ENCODE data around the gene ATPAF2.

Gene ATPAF2

DNA sequence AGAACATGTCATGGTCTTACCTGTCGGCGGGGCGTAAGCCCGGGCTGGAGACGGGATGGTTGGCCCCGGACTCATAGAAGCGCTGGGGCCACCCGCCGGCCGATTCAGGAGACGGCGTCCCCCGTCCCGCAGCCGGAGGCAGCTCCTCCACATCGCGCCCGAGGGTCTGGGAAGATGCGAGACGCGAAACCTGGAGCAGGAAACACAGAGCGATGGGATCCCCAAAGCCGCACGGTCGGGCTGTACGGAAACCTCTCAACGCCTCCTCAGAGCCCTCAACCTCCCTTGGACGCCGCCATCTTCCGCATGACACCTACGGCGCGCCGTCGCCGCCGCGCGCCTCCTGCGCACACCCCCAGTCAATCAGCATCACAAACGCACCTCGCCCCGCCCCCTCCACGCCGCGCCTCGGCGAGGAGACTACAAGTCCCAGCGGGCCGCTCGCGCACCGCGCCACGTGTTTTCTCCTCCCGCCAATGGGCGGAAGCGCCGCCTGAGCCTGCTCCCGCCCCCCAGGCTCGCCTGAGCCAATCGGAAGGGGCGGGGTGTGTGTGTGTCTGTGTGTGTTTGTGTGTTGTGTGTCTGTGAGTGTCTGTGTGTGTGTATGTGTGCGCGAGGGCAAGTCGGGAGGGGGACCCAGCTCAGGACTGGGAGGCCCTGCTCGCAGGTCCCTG, at the start of gene ATPAF2, which contains the start of gene GID4:
Gene ATPAF2 (minus strand): TSS at position 308 of the 674 bp plus-strand sequence. CDS start 155 bp downstream, at position 153.
Gene GID4 (plus strand): TSS at position 548 of the 674 bp plus-strand sequence. CDS start 57 bp downstream, at position 605.
- peak; percentile 99 for DNase-seq (ENCODE audit: low read depth in 2 of 2)

DNA sequence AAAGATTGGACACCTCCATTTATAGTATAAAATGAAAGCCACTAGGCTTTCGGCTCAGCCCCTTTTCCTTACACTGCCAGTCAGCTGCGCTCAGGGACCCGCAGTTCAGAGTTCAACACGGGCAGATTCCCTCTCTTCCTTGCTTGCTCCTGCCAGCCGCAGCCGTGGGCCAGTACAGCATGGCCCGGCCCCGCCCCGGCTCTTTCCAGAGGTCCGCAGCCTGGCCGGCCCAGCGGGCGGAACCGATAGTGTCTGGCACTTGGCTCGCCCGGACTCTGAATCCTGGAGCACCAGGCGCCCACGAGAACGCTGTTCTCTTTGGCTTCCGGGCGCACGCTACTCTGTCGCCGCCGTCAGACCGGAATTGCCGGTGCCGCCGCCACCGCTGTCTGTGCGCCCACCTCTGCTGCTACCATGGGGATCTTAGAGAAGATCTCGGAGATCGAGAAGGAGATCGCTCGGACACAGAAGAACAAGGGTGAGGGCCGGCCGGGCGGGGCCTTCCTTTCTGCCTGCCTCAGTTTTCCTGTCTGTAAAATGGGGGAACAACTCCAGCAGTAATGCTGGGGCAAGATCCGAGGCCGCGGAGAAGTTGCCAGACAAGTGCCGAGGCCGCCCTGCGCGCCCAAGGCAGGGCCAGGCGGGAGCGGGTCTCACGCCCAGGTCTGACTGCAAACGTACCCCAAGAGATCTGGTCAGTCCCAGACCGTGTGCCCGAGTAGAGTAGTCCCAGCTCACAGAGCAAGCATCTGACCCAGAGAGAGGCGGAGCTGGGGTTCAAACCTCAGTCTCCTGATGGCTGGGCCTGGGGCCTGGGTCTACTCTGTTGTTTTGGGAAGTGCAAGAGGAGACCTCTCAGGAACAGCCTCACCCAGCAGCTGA, 48.9 kb upstream of the ATPAF2 start, which contains the start of gene DRG2:
Gene DRG2 (plus strand): TSS at position 339 of the 882 bp plus-strand sequence. CDS start 76 bp downstream, at position 415.
- peak; percentile 70 to 75 for DNase-seq (ENCODE audit: low read depth in 2 of 2)

DNA sequence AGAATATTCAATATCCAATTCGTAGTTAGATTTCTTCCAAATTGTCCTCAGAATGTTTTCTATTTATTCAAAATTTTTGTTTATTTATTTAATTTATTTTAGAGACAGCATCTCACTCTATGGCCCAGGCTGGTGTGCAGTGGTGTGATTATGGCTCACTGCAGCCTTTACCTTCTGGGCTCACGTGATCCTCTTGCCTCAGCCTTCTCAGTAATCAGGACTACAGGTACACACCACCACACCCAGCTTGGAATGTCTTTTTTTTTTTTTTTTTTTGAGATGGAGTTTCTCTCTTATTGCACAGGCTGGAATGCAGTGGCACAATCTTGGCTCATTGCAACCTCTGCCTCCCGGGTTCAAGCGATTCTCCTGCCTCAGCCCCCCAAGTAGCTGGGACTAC, 45.3 kb upstream of the ATPAF2 start:
- DNase-seq (ENCODE audit: low read depth in 2 of 2), result no peak

DNA sequence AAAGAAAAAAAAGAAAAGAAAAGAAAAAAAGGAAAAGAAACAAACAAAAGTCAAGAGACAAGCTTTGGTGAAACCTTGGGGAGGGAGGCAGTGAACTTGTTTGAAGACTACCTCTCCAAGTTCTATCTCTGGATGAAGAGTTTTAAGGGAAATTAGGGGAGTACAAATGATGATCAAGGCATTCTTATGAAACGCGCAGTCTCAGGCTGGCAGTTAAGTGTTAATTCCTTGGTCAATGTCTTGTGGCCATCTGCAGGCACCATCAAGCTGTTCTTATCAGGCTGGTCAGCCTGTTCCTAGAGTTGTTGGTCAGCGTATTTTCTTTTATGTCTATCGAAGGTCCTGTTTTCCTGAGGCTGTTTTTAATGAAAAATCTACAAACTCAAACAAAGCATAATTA, 40.6 kb upstream of the ATPAF2 start:
- DNase-seq (ENCODE audit: low read depth in 2 of 2), result no peak

DNA sequence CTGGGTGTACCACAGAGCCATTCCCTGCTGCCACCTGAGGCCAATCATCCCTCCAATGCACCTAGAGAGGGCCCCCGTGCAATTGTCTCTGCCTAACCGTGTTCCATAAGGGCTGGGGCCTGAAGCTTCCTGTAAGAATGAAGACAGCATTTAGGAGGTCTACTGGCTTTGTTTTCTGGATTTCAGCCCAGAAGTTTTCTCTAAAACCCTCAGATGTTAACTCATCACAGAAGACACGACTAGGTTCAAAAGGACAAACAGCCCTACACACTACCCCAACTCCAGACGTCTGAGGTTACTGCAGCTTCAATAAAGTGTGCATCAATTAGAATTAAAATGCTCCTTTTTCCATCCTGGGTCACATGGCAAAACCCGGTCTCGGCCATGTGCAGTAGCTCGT, 38.0 kb upstream of the ATPAF2 start:
- no peak for DNase-seq (ENCODE audit: low read depth in 2 of 2)

DNA sequence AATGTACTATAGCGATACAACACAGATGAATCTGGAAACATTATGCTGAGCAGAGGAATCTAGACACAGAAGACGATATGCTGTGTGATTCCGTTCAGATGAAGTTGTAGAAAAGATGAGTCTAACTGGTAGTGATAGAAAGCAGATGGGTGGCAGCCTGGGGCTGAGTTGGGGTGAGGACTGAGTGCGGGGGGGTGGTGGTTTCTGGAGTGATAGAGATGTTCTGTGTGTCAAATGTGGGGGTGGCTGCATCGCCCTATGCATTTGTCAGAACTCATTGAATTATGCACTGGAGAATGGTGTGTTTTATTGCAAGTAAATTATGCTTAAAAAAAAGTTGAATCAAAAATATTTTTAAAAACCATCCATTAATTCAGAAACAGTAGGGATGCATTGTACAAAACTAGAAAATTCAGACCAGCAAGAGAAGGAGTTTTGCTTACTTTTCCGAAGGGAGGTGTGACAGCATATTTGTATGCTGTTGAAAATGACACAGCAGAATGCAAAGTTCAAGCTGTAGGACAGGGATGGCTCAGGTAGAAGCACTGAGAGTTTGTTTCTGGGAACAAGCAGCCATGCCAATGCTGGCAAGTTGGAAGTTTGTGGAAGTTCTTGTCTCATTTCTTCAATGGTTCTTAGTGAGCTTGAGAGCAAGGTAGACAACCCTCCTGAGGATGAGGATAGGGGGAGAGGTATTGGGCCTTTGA, 35.8 kb upstream of the ATPAF2 start:
- no peak for DNase-seq (ENCODE audit: low read depth in 2 of 2)

DNA sequence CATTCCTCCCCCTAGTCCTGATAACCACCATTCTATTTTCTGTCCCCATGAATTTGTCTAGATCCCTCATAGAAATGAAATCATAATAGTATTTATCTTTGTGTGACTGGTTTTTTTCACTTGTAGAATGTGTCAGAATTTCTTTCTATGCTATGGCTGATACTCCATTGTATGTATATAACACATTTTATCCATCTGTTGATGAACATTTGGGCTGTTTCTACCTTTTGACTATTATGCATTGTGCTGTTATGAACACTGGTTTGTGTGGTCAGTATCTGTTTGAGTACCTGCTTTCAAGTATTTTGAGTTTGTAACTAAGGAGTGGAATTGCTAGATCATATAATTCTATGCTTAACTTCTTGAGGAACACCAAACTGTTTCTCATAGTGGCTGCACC, 32.8 kb upstream of the ATPAF2 start:
- DNase-seq (ENCODE audit: low read depth in 2 of 2), result no peak

DNA sequence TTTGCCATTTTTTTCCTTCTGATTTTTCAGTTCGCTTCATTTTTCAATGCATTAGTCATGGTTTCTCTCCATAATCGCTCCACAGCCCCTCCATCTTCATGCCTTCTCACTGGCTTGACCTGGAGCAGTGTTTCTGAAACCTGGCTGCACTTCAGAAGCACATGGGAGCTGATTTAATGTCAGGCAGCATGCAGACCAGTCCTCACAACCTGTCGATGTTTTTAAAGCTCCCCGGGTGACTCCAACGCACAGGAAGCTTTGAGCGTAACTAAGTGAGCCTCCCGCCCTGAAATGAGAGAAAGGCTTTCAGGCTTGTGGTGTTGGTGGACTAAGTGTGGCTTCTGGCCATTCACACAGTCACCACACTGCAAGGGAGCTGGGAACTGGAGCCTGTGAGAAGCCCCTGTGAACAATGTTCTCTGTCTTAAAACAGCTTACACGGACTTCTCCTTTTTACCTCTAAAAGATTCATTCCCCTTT, 31.9 kb upstream of the ATPAF2 start:
- no peak for DNase-seq (ENCODE audit: low read depth in 2 of 2)

DNA sequence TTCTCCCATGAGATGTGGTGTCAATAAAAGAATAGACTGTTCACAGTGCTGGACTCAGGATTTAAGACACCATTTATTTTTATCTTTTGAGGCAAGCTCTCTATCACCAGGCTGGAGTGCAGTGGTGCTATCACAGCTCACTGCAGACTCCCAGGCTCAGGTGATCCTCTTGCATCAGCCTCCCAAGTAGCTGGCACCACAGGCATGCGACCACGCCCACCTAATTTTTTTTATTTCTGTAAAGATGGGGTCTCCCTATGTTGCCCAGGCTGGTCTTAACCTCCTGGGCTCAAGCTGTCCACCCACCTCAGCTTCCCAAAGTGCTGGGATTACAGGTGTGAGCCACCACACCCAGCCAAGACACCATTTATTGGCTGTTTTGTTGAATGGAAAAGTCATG, 30.1 kb upstream of the ATPAF2 start:
- DNase-seq (ENCODE audit: low read depth in 2 of 2), result no peak

DNA sequence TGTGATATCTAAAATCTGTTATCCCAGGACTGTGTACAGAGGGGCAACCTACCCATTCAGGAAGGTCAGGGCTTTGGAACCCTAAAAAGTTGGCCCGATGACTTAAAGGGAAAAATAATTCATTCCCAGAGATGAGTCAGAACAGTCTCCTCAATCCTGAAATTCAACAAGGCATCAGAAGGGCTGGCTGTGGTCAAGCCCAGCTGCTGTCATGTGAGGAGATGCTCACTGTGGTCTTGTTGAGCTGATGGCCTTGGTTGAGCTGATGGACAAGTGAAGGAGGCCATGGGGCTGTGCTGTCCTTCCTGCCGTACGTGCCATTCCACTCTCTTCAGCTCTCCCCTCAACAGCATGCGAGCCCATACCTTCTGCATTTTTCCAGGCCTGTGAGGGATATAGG, 27.9 kb upstream of the ATPAF2 start:
- no peak for DNase-seq (ENCODE audit: low read depth in 2 of 2)

DNA sequence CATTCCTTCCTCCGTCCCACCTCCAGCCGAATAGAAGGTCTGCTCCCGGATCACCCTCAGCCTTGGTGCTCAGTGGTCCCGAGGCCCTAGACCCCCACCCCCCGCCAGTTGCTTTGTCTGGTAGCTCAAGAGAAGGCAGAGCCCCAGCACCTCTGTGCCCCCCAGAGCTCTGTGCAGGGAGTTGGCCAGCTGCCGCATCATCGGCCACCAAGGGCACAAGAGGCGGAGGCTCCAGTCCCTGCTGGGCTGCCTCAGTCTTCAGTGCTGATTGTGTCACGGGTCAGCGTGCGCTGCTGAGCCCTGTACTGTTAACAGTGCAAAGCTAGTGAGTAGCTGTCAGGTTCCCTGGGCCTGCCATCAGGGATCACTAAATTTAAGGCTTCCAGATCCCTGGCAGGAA, 26.6 kb upstream of the ATPAF2 start:
- DNase-seq (ENCODE audit: low read depth in 2 of 2), result no peak

DNA sequence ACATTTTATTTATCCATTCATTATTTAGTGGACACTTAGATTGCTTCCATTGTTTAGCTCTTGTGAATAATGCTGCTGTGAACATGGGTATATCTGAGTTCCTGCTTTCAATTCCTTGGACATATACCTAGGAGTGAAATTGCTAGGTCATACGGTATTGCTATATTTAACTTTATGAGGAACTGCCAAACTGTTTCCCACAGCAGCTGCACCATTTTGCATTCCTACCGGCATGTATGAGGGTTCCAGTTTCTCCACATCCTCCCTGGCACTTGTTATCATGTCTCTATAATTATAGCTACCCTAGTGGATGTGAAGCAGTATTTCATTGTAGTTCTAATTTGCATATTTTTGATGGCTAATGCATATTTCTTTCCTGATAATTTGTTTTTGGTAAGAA, 25.1 kb upstream of the ATPAF2 start:
- no peak for DNase-seq (ENCODE audit: low read depth in 2 of 2)

DNA sequence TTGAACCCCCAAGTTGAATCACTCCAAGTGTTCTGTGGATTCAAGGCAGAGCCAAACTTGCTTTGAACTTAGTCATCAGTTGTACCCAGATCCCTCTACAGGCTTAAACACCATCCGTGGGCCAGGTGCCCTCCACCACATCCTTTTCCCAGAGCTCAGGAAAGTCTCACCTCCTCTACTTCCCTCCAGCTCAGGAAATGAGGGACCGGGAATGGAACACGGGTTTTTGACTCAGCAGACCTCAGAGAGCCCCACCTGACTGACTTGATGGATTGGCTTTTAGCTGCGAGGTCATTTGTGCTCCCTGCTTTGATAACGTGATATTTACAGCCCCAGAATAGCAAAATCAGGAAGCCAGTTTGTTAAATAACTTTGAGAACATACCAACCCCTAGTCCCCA, 20.3 kb upstream of the ATPAF2 start:
- no peak for DNase-seq (ENCODE audit: low read depth in 2 of 2)

DNA sequence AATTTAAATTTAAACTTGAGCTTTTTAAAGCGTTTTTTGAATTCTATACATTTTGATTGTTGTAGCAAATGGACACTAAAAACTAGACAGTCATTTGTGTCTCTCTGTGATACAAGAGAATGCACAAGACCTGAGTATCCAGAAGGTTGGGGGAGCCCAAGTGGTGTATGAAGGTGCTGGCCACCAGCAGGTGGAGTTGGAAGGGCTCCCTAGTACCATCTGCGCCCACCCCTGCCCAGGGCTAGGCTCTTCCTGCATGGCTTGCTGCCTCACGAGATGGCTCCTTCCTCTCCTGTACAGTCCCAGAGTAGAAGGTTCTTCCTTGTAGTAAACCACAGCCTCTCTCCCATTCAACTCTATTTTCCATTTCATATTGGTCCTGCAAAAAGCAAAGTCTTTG, 17.2 kb upstream of the ATPAF2 start:
- DNase-seq (ENCODE audit: low read depth in 2 of 2), result no peak

DNA sequence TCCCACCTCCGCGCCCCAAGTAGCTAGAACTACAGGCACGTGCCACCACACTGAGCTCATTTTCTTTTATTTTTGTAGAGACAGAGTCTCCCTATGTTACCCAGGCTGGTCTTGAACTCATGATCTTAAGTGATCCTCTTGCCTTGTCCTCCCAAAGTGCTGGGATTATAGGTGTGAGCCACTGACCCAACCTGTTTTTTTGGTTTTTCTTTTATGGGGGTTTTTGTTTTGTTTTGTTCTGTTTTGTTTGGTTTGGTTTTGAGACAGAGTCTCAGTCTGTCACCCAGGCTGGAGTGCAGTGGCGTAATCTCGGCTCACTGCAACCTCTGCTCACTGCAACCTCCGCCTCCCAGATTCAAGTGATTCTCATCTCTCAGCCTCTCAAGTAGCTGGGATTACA, 16.6 kb upstream of the ATPAF2 start:
- no peak for DNase-seq (ENCODE audit: low read depth in 2 of 2)

DNA sequence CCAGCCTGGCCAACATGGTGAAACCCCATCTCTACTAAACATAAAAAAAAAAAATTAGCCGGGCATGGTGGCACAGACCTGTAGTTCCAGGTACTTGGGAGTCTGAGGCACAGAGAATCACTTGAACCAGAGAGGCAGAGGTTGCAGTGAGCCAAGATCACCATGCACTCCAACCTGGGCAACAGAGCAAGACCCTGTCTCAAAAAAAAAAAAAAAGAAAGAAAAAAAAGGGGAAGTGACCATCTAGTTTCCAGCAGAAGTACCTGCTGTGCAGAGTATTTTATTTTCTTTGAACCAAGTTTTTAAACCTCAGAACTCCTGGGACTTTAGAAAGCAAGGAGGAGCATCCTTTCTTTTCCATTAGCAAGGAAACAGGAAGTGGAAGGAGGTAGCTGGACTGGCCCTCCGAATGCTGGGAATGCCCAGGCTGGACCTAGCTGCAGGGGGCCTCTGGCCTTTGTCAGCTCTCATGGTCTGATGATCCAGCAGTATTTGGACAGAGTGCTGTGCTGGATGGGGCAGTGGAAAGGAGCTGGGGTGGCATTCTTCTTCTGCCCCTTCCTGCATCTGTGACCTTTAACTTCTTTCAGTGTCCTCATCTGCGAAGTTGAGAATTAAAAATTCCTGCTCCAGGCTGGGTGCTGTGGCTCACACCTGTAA, 6.9 kb upstream of the ATPAF2 start:
- no peak for DNase-seq (ENCODE audit: low read depth in 2 of 2)

DNA sequence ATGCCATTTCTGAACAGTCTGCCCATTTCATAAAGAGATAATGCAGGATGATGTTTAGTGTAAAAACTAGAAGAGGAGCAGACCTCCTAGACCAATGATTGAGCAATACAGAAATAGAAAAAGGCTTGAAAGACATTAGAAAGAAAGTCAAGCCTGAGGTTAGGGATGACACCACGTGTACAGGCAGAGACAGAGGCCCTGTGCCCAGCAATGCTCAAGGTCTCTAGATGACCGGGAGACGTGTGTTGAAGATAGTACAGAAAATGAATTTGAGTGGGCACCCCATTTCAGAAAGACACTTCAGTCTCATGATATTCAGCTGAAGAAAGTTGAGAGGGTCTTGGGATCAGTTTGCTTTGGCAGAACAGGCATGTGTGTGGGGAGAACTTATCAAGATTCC, 5.6 kb upstream of the ATPAF2 start:
- DNase-seq (ENCODE audit: low read depth in 2 of 2), result no peak

DNA sequence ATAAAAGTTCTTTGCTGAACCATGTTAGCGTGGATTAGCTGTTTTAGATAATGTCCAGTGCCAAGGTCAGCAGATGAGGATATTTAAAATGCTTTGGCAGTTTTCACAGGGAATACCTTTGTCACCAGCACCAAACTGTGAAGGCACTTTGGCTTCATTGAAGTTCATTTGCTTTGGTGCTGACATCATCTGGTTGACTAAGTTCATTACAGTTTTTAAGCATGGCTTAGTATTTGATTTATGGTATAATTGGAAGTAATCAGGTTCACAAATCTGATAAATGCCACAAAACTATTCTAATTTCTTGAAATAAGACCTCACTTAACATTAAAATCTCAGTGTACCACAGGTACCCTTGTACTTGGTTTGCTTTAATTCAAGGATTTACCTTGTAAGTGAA, 4.5 kb upstream of the ATPAF2 start:
- DNase-seq (ENCODE audit: low read depth in 2 of 2), result no peak

DNA sequence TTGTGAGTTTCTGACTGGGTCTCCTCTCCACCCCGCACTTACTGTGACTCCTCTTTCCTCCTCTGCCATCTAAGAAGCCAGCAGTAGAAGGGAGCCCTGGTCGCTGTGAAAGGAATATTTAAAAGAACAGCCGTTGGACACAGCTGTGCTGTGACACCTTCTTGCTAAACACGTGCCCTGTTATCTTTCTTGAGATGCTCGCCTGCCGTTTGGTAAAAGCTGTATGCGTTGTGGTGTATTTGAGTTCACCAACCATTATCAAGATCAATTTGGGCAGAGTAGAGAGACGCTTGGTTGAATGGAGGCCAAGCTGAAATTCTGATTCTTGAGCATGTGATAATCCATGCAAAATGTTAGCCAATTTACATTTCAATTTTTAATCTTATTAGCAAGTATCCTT, 4.0 kb upstream of the ATPAF2 start:
- DNase-seq (ENCODE audit: low read depth in 2 of 2), result no peak

DNA sequence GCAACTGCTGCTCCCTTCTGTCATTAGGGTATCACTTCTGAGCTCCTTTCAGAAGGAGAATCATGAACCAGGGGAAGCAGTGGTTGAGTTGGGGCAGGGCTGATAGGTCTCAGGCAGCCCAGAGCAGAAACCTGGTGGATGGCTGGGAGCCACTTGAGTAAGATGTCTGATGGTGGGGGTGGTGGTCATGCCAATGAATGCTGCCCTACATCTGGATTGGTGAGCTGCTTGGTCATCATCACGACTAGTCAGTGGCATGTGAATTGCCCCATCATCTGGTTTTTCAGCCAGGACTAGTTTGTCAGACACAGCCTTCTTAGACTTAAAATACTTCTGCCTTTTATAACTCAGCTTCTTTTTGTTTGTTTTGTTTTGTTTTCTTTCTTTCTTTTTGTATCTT, 2.8 kb upstream of the ATPAF2 start:
- no peak for DNase-seq (ENCODE audit: low read depth in 2 of 2)

DNA sequence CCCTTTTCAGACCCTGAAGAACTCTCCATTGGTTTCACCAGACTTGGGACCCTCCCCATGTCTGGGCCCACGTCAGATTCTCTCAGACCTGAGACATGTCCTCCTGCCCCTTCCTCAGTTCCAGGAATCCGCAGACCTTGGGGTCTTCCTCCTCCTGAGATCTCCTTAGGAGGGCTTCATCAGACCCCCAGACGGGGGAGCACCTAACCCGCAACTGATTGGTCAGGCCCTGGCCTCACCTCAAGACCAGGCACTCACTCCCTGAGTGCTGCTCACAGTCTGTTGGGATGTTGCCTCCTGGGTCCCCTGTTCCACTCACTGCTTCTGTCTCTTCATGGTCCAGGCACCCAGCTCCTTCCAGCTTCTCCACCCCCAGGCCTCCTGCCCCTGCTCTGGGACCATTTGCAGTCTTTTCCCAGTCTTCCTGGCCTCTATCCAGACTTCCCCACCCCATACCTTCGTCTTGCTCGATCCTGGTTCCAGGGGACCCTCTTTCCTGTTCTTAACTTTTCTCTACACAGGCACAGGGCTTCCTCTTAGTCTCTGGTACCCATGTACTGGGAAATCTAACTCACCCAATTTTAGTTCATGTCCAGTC, 1.4 kb upstream of the ATPAF2 start:
- DNase-seq (ENCODE audit: low read depth in 2 of 2), result no peak

All from activated CD8-positive, alpha-beta memory T cell treated with anti-CD3 and anti-CD28 coated beads for 4 hours (primary cell).